DND-41 (cell line): ENCODE results near the gene SRRM4.

Experiments used
- ATAC-seq: fragments of 200-7000 bp; cut with Tn5 transposase; 3 replicates; pipeline ENCODE4 v1.9.1; 2021; ENCODE audit warnings: low read depth; ENCODE audit not compliant: insufficient read depth
- DNase-seq: peaks from one replicate; pipeline ENCODE4 v3.0.0-alpha.2; 2020
- H2AFZ ChIP-seq: 2 replicates; pipeline ENCODE4 v1.6.0; 2012; ENCODE audit warnings: low read depth, low read length
- H3K27ac ChIP-seq: 2 replicates; pipeline ENCODE4 v1.5.1; 2012; ENCODE audit warnings: low read length, inconsistent platforms
- H3K27me3 ChIP-seq: fragments of 200-600 bp; sonication (generic); 2 replicates; pipeline ENCODE4 v1.6.0; 2012; ENCODE audit warnings: low read length, mild to moderate bottlenecking, inconsistent platforms; ENCODE audit not compliant: insufficient read depth, poor library complexity
- H3K36me3 ChIP-seq: 2 replicates; pipeline ENCODE4 v1.5.1; 2012; ENCODE audit warnings: low read length, inconsistent platforms; ENCODE audit not compliant: insufficient read depth
- H3K4me1 ChIP-seq: 2 replicates; pipeline ENCODE4 v1.5.1; 2012; ENCODE audit warnings: mild to moderate bottlenecking, low read length; ENCODE audit not compliant: insufficient read depth
- H3K4me2 ChIP-seq: 2 replicates; pipeline ENCODE4 v1.6.0; 2012; ENCODE audit warnings: mild to moderate bottlenecking, moderate library complexity, low read length, inconsistent platforms; ENCODE audit not compliant: insufficient read depth
- H3K4me3 ChIP-seq, 2 experiments: fragments of 200-600 bp in 1 of 2; shearing (Covaris generic) in 1 of 2; 2 replicates each; pipeline ENCODE4 v1.5.1; 2012 to 2016; ENCODE audit warnings: inconsistent platforms in 2 of 2, low read length in 2 of 2, mild to moderate bottlenecking in 2 of 2, low read depth in 1 of 2, moderate library complexity in 1 of 2
- H3K79me2 ChIP-seq: 2 replicates; pipeline ENCODE4 v1.6.0; 2012; ENCODE audit warnings: low read length, inconsistent platforms; ENCODE audit not compliant: insufficient read depth
- H3K9ac ChIP-seq: 2 replicates; pipeline ENCODE4 v1.6.0; 2012; ENCODE audit warnings: low read depth, mild to moderate bottlenecking, inconsistent platforms, low read length, moderate library complexity
- H3K9me3 ChIP-seq: 2 replicates; pipeline ENCODE4 v1.5.1; 2012; ENCODE audit warnings: low read length, moderate library complexity, mild to moderate bottlenecking, inconsistent platforms; ENCODE audit not compliant: insufficient read depth, severe bottlenecking
- H4K20me1 ChIP-seq: 2 replicates; pipeline ENCODE4 v1.6.0; 2012; ENCODE audit warnings: low read length; ENCODE audit not compliant: insufficient read depth
- CTCF ChIP-seq: IDR thresholded peaks from 2 replicates; pipeline ENCODE4 v1.5.1; 2012; ENCODE audit warnings: borderline replicate concordance, low read length, moderate library complexity, mild to moderate bottlenecking; ENCODE audit not compliant: poor library complexity, severe bottlenecking; ENCODE audit errors: extremely low read depth
- EZH2 ChIP-seq: IDR thresholded peaks from 3 replicates; pipeline ENCODE4 v1.6.1; 2012; ENCODE audit warnings: borderline replicate concordance, low read depth, mild to moderate bottlenecking, moderate library complexity, low read length, inconsistent platforms; ENCODE audit not compliant: severe bottlenecking

The SRRM4 gene

GRCh38 chr12:119181944-119182343 lies 200.6 kb downstream of the SRRM4 start:
- Histone ChIP-seq H3K9ac (no peak overlapping the region), H3K79me2 (no peaks in the 10 kb centered on the region), H3K27ac (no peak overlapping the region), H3K4me2 (no peak overlapping the region), H3K9me3 (no peaks in the 10 kb centered on the region), H3K4me3 (no peak overlapping the region), H3K27me3 (no peaks in the 10 kb centered on the region), H3K4me1 (no peaks in the 10 kb centered on the region), H3K36me3 (no peaks in the 10 kb centered on the region), H2AFZ (no peak overlapping the region), H4K20me1 (no peaks in the 10 kb centered on the region)
- TF ChIP-seq EZH2 (no peak), CTCF (no peak)
- DNase-seq (no peak), ATAC-seq (no peak)

- no peak for ATAC-seq
- no peak for DNase-seq
- H3K9me3 ChIP-seq: no peaks in the 10 kb centered on the region
Measured at GRCh38 chr12:119182701-119183493, 201.6 kb downstream of the SRRM4 start.

GRCh38 chr12:119183942-119184695 lies 202.8 kb downstream of the SRRM4 start:
- ATAC-seq: no peak
- TF ChIP-seq CTCF: no peak
- TF ChIP-seq EZH2: no peak
- H3K79me2 ChIP-seq: no peaks in the 10 kb centered on the region
- no peak overlapping the region for H2AFZ ChIP-seq
- no peaks in the 10 kb centered on the region for H3K9me3 ChIP-seq
- H4K20me1 ChIP-seq: peaks cover 2% of the 10 kb centered on the region; the same call in 1 of the 2 replicates
- H3K36me3 ChIP-seq: no peaks in the 10 kb centered on the region
- no peak overlapping the region for H3K4me3 ChIP-seq
- no peak overlapping the region for H3K27ac ChIP-seq
- no peaks in the 10 kb centered on the region for H3K27me3 ChIP-seq
- no peaks in the 10 kb centered on the region for H3K4me1 ChIP-seq
- no peak overlapping the region for H3K4me2 ChIP-seq
- no peak overlapping the region for H3K9ac ChIP-seq
- DNase-seq: no peak

More at GRCh38 chr12:119182701-119183493, 201.6 kb downstream of the SRRM4 start:
- no peaks in the 10 kb centered on the region for H3K79me2 ChIP-seq
- TF ChIP-seq EZH2 (no peak), CTCF (no peak)
- H3K36me3 ChIP-seq: no peaks in the 10 kb centered on the region
- no peak overlapping the region for H3K9ac ChIP-seq
- no peak overlapping the region for H3K27ac ChIP-seq
- H4K20me1 ChIP-seq: no peaks in the 10 kb centered on the region
- H3K4me1 ChIP-seq: no peaks in the 10 kb centered on the region
- no peak overlapping the region for H3K4me3 ChIP-seq
- no peak overlapping the region for H3K4me2 ChIP-seq
- H2AFZ ChIP-seq: no peak overlapping the region
- H3K27me3 ChIP-seq: no peaks in the 10 kb centered on the region
